ENCODE results near the gene ST14. TPM values are rescaled to one million over a fixed set of nuclear protein-coding genes. Genes with fewer than 3 reads are reported as not detected.
"Not testable (repeated sequence)": the region's sequence is repeated elsewhere in the genome, so short reads cannot be mapped to it uniquely, and the experiment has no call there.

The ST14 gene
- polyA plus RNA-seq, 1 of the 3 experiments (the other 2 are of a cell fraction): not detected

DNA sequence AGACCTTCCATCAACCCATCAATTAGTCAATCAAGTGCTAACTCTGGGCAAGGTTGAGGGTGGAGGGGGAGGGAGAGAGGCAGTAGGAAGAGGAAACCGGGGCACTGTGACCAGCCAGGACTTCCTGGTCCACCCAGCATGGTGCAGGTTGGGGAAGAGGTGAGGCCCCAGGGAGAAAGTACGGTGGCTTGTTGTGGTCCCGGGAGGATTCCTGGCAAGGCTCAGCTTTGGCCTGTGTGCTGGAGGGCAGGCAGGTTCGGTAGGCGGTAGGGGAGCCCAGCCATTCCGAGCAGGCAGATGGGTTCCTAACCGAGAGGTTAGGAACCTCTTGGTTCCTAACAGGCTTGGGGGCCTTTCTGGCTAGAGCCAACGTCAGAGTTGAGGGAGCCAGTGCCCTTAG is 10.8 kb downstream of the ST14 start:
- H3K9me2 ChIP-seq: no peaks in the 10 kb centered on the region
- no peak overlapping the region for H3K27ac ChIP-seq (ENCODE audit: low read depth in 2 of 2, low read length in 1 of 2)
- no peaks in the 10 kb centered on the region for H3K9me3 ChIP-seq
- H3K4me1 ChIP-seq (ENCODE audit: control insufficient read depth in 1 of 2, insufficient read depth in 2 of 2, low read depth in 1 of 2, low read length in 1 of 2): peaks cover 3 to 8% of the 10 kb centered on the region in 2 experiments; a peak in 1 of 4 replicates
- no peaks in the 10 kb centered on the region for H3K27me3 ChIP-seq (ENCODE audit: insufficient read depth)
- POLR2A ChIA-PET: no interaction called here
- H3K4me2 ChIP-seq: no peak overlapping the region
- TF ChIP-seq, protein P1, sequence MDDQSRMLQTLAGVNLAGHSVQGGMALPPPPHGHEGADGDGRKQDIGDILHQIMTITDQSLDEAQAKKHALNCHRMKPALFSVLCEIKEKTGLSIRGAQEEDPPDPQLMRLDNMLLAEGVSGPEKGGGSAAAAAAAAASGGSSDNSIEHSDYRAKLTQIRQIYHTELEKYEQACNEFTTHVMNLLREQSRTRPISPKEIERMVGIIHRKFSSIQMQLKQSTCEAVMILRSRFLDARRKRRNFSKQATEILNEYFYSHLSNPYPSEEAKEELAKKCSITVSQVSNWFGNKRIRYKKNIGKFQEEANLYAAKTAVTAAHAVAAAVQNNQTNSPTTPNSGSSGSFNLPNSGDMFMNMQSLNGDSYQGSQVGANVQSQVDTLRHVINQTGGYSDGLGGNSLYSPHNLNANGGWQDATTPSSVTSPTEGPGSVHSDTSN (IDR thresholded peaks at IDR 0.05): no peak
- TF ChIP-seq RFX5 (IDR thresholded peaks at IDR 0.05; ENCODE audit: low read length) (no peak), TEAD4 (IDR thresholded peaks at IDR 0.05; ENCODE audit: borderline replicate concordance, insufficient read depth) (no peak), GATA2 (CRISPR knock-in tag; IDR thresholded peaks at IDR 0.05) (no peak), CHD2 (IDR thresholded peaks at IDR 0.05; ENCODE audit: low read length, partially characterized antibody) (no peak), RCOR1 (IDR thresholded peaks at IDR 0.05; ENCODE audit: low read length) (no peak), MXI1 (IDR thresholded peaks at IDR 0.05; ENCODE audit: low read depth, low read length) (no peak)
- TF ChIP-seq, protein P2, sequence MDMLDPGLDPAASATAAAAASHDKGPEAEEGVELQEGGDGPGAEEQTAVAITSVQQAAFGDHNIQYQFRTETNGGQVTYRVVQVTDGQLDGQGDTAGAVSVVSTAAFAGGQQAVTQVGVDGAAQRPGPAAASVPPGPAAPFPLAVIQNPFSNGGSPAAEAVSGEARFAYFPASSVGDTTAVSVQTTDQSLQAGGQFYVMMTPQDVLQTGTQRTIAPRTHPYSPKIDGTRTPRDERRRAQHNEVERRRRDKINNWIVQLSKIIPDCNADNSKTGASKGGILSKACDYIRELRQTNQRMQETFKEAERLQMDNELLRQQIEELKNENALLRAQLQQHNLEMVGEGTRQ (IDR thresholded peaks at IDR 0.05; ENCODE audit: borderline replicate concordance, low read depth, low read length): no peak
- H3K4me3 ChIP-seq (ENCODE audit: low read depth in 2 of 2, low read length in 1 of 2): no peak overlapping the region
- H3F3A ChIP-seq (replicated peaks; ENCODE audit: insufficient read depth): no peaks in the 10 kb centered on the region
- H2AFZ ChIP-seq (ENCODE audit: low read depth): no peak overlapping the region
- CTCF ChIA-PET: no interaction called here
- DNase-seq: no peak
- no peak overlapping the region for H3K9ac ChIP-seq
- H4K20me1 ChIP-seq (ENCODE audit: insufficient read depth): no peaks in the 10 kb centered on the region
- H3K79me2 ChIP-seq (ENCODE audit: insufficient read depth): no peaks in the 10 kb centered on the region
- WGBS (ENCODE audit: low lambda C conversion rate): 72% methylated on average over 8 of the region's 8 CpGs
- no peaks in the 10 kb centered on the region for H3K36me3 ChIP-seq (replicated peaks in 1 of 2; ENCODE audit: control insufficient read depth in 1 of 2, insufficient read depth in 2 of 2, low read length in 1 of 2)

DNA sequence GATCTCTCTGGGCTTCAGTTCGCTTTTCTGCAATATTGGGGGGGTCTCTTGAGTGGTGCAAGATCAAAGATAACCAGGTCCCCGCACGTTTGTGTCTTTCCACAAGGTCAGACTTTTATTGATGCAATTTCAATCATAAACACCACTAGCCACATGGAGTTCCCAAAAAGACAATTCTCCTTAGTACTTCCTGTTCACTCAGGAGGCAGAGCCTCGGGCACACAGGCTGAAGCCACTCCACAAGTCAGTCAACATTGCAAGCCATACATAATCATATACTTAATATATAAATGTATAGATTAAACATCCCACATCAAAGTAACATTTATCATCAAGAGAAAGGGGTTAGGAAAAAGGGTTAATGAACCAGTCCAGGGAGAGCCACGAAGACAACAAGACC is 12.0 kb downstream of the ST14 start:
- no peak for DNase-seq
- 24% methylated on average over 5 of the region's 5 CpGs for WGBS (ENCODE audit: low lambda C conversion rate)
- H3K79me2 ChIP-seq (ENCODE audit: insufficient read depth): no peaks in the 10 kb centered on the region
- H3K4me1 ChIP-seq (ENCODE audit: control insufficient read depth in 1 of 2, insufficient read depth in 2 of 2, low read depth in 1 of 2, low read length in 1 of 2): peaks cover 0 to 3% of the 10 kb centered on the region in 2 experiments; a peak in 1 of 4 replicates
- H3K4me3 ChIP-seq (ENCODE audit: low read depth in 2 of 2, low read length in 1 of 2): no peak overlapping the region
- POLR2A ChIA-PET: no interaction called here
- H3K9ac ChIP-seq: no peak overlapping the region
- H3K36me3 ChIP-seq (replicated peaks in 1 of 2; ENCODE audit: control insufficient read depth in 1 of 2, insufficient read depth in 2 of 2, low read length in 1 of 2): no peaks in the 10 kb centered on the region
- no peak overlapping the region for H2AFZ ChIP-seq (ENCODE audit: low read depth)
- H3K4me2 ChIP-seq: no peak overlapping the region
- no peaks in the 10 kb centered on the region for H3K9me3 ChIP-seq
- CTCF ChIA-PET: no interaction called here
- H3K27ac ChIP-seq (ENCODE audit: low read depth in 2 of 2, low read length in 1 of 2): no peak overlapping the region
- no peaks in the 10 kb centered on the region for H3K9me2 ChIP-seq
- TF ChIP-seq FOXJ3 (CRISPR knock-in tag; IDR thresholded peaks at IDR 0.05): no peak
- no peaks in the 10 kb centered on the region for H3F3A ChIP-seq (replicated peaks; ENCODE audit: insufficient read depth)
- no peaks in the 10 kb centered on the region for H4K20me1 ChIP-seq (ENCODE audit: insufficient read depth)
- no peaks in the 10 kb centered on the region for H3K27me3 ChIP-seq (ENCODE audit: insufficient read depth)

DNA sequence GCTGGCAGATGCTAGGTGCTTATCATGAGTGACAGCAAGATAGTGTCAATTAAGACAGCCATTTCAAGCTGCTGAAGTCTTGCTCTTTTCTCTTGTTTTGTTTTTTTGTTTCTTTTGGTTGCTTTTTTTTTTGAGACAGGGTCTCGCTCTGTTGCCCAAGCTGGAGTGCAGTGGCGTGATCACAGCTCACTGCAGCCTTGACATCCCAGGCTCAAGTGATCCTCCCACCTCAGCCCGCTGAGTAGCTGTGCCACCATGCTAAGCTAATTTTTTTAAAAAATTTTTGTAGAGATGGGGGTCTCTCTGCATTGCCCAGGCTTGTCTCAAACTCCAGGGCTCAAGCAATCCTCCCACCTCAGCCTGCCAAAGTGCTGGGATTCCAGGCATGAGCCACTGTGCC is 12.4 kb downstream of the ST14 start:
- DNase-seq; H3K4me3 ChIP-seq (ENCODE audit: low read depth in 2 of 2, low read length in 1 of 2); CTCF ChIA-PET; H4K20me1 ChIP-seq (ENCODE audit: insufficient read depth); H3K9me3 ChIP-seq; H3K9me2 ChIP-seq; H3F3A ChIP-seq (replicated peaks; ENCODE audit: insufficient read depth); H3K4me2 ChIP-seq; H3K4me1 ChIP-seq (ENCODE audit: control insufficient read depth in 1 of 2, insufficient read depth in 2 of 2, low read depth in 1 of 2, low read length in 1 of 2); H3K79me2 ChIP-seq (ENCODE audit: insufficient read depth); H3K36me3 ChIP-seq (replicated peaks in 1 of 2; ENCODE audit: control insufficient read depth in 1 of 2, insufficient read depth in 2 of 2, low read length in 1 of 2); H3K9ac ChIP-seq; H2AFZ ChIP-seq (ENCODE audit: low read depth); H3K27me3 ChIP-seq (ENCODE audit: insufficient read depth); POLR2A ChIA-PET; H3K27ac ChIP-seq (ENCODE audit: low read depth in 2 of 2, low read length in 1 of 2): not testable (repeated sequence)
- WGBS (ENCODE audit: low lambda C conversion rate): 86% methylated on average over 3 of the region's 3 CpGs

Measured in SK-N-SH (cell line).